K562 (cell line): Measurements from ENCODE around the gene SUPT7L.

Experiments
- CHCHD3 ChIP-seq: fragments of 250-450 bp; sonication (Bioruptor Pico); IDR thresholded peaks from 2 replicates; pipeline ENCODE4 v2.1.2; 2022; ENCODE audit warnings: mild to moderate bottlenecking
- CTCF ChIP-seq, 3 experiments: IDR thresholded peaks in 2 of 3; conservative IDR thresholded peaks in 1 of 3; 2 replicates each; pipeline ENCODE4 v1.5.1; 2011 to 2012; ENCODE audit warnings: low read length in 3 of 3, mild to moderate bottlenecking in 3 of 3, control low read depth in 2 of 3, improper control_type of control experiment in 1 of 3, inconsistent platforms in 1 of 3, low read depth in 1 of 3, mixed read lengths in 1 of 3, moderate library complexity in 1 of 3; ENCODE audit not compliant: insufficient read depth in 2 of 3
- JUN ChIP-seq, 2 experiments: sonication (generic) in 1 of 2; formaldehyde crosslinking in 1 of 2; IDR thresholded peaks; 2 replicates each; pipeline versions ENCODE4 v1.6.1 to v1.8.0; 2012 to 2022; ENCODE audit warnings: borderline replicate concordance in 2 of 2, mild to moderate bottlenecking in 2 of 2, improper control_type of control experiment in 1 of 2, low read depth in 1 of 2, low read length in 1 of 2, missing genetic modification reagents in 1 of 2
- KDM5B ChIP-seq: fragments of 200-600 bp; sonication (generic); IDR thresholded peaks from 2 replicates; pipeline ENCODE4 v1.6.1; 2012; ENCODE audit warnings: low read depth, mild to moderate bottlenecking, moderate library complexity, low read length, control low read depth, inconsistent platforms; ENCODE audit not compliant: insufficient replicate concordance
- POLR2A ChIP-seq: fragments of 450-650 bp; conservative IDR thresholded peaks from 2 replicates; pipeline ENCODE4 v1.6.1; 2016
- SRSF1 ChIP-seq: fragments of 200-400 bp; formaldehyde crosslinking; IDR thresholded peaks from 2 replicates; pipeline ENCODE4 v1.6.1; 2017; ENCODE audit warnings: mild to moderate bottlenecking, low read depth, low read length, moderate library complexity
- ZBTB11 ChIP-seq, 3 experiments: fragments of 200-800 bp in 1 of 3; fragments of 250-450 bp in 1 of 3; fragments of 450-650 bp in 1 of 3; sonication (Bioruptor Pico) in 1 of 3; sonication (Bioruptor generic) in 1 of 3; formaldehyde crosslinking in 1 of 3; IDR thresholded peaks; 2 replicates each; pipeline versions ENCODE4 v1.6.1 to v1.8.0; 2016 to 2022; ENCODE audit warnings: mild to moderate bottlenecking in 2 of 3, missing genetic modification characterization in 2 of 3, missing compliant biosample characterization in 1 of 3, moderate library complexity in 1 of 3
- ZNF311 ChIP-seq: fragments of 250-450 bp; sonication (Bioruptor Pico); IDR thresholded peaks from 2 replicates; pipeline ENCODE4 v1.4.0; 2020; ENCODE audit warnings: mild to moderate bottlenecking, moderate library complexity
- ZNF449 ChIP-seq: fragments of 250-450 bp; sonication (Bioruptor Pico); IDR thresholded peaks from 2 replicates; pipeline ENCODE4 v1.8.0; 2022; ENCODE audit warnings: moderate library complexity, mild to moderate bottlenecking, inconsistent platforms
- ZZZ3 ChIP-seq: fragments of 450-650 bp; IDR thresholded peaks from 2 replicates; pipeline ENCODE4 v1.6.1; 2016; ENCODE audit warnings: antibody characterized with exemption, mild to moderate bottlenecking, moderate library complexity

DNA sequence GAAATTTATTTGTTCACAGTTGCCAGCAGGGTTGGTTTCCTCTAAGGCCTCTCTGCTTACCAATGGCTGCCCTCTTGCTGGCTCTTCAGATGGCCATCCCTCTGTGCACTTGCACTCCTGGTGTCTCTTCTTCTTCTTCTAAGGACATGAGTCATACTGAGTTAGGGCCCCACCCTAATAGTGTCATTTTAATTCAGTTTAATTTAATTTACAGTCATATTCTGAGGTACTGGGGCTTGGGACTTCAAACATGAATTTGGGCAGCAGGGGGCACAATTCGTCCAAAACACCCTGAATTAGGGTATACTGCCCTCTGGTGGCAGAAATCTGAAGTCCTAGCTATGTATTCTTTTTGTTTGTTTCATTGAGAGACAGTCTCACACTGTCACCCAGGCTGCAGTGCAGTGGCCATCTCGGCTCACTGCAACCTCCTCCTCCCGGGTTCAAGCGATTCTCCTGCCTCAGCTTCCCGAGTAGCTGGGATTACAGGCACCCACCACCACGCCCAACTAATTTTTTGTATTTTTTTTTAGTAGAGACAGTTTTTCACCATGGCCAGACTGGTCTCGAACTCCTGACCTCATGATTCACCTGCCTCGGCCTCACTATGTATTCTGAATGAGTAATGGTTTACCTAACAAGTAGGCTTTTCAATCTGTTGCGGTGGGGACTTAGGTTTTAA is 20.1 kb upstream of the SUPT7L start:
- no peak for TF ChIP-seq ZNF449 (CRISPR knock-in tag)
- TF ChIP-seq KDM5B = no peak
- TF ChIP-seq POLR2A = no peak
- 0 out of 6 replicates have a peak, but pooled peaks of 1 of the 3 experiments have one; percentile 40 for TF ChIP-seq ZBTB11 (CRISPR knock-in tag; IDR thresholded peaks at IDR 0.05)
- TF ChIP-seq JUN (IDR thresholded peaks at IDR 0.05; ENCODE audit: borderline replicate concordance, low read depth, low read length) = no peak
- TF ChIP-seq JUN (CRISPR knock-in tag; IDR thresholded peaks at IDR 0.05; ENCODE audit: borderline replicate concordance) = no peak
- no peak for TF ChIP-seq SRSF1
- TF ChIP-seq CHCHD3 (CRISPR knock-in tag) = no peak
- TF ChIP-seq CTCF (IDR thresholded peaks at IDR 0.05 in 2 of 3, conservative IDR thresholded peaks at IDR 0.05 in 1 of 3; ENCODE audit: insufficient read depth in 2 of 3, low read depth in 1 of 3, low read length in 3 of 3) = peak; percentile 97 to 100 (median 99)
- TF ChIP-seq ZZZ3 = no peak
- TF ChIP-seq ZNF311 (CRISPR knock-in tag) = no peak
